K562 (cell line): Measurements from ENCODE around the gene FMO5. TPM values are rescaled to one million over a fixed set of nuclear protein-coding genes. Genes with fewer than 3 reads are reported as not detected.
A peak's percentile ranks its signal among the peaks of the same experiment; 100 is the strongest.

Source experiments
- ATAC-seq: fragments of 200-7000 bp; cut with Tn5 transposase; 3 replicates; pipeline ENCODE4 v1.9.1; 2020; ENCODE audit warnings: moderate library complexity
- BruUV-seq: library from RNA; stranded (reverse); fragments of 400-500 nt; replicated peaks from 2 replicates; lab custom pipeline; 2021; lab: Mats Ljungman, UMichigan
- CTCF ChIA-PET: fragments of 300-600 bp; formaldehyde crosslinking; extraction: SDS; loops from one replicate; lab custom pipeline; 2021; ENCODE audit warnings: low intra/inter-chr PET ratio; lab: Yijun Ruan, JAX
- POLR2A ChIA-PET: fragments of 300-600, 350-650 bp; sonication (Branson Sonifier 250); formaldehyde crosslinking; extraction: SDS; loops from one replicate; lab custom pipeline; 2021; ENCODE audit warnings: antibody characterized with exemption, inconsistent platforms; lab: Yijun Ruan, JAX
- DNase-seq, 4 experiments: peaks; one replicate each; pipeline versions ENCODE4 v3.0.0 to v3.0.0-alpha.2; 2011 to 2018; ENCODE audit warnings: low spot score in 3 of 4, mixed read lengths in 3 of 4; ENCODE audit errors: extremely low read depth in 1 of 4
- FAIRE-seq: peaks from 2 replicates; lab custom pipeline; 2011; peaks lifted over from hg19 to GRCh38; lab: Jason Lieb, UNC
- H2AFZ ChIP-seq: 2 replicates; pipeline ENCODE4 v1.6.0; 2011; ENCODE audit warnings: low read depth, low read length, control low read depth, inconsistent platforms
- H3K27ac ChIP-seq: fragments of 200-600 bp; 3 replicates; pipeline ENCODE4 v1.8.0; 2011; ENCODE audit warnings: low read depth, mild to moderate bottlenecking, control low read depth, inconsistent platforms, low read length, moderate library complexity, mixed read lengths; ENCODE audit errors: extremely low read depth
- H3K27me3 ChIP-seq, 2 experiments: fragments of 300-600 bp in 1 of 2; 2 replicates in 1 of 2; 3 replicates in 1 of 2; pipeline versions ENCODE4 v1.6.0 to v1.8.0; 2011; ENCODE audit warnings: inconsistent platforms in 2 of 2, low read length in 2 of 2, mild to moderate bottlenecking in 1 of 2, mixed read lengths in 1 of 2, moderate library complexity in 1 of 2; ENCODE audit not compliant: control insufficient read depth in 2 of 2, insufficient read depth in 2 of 2
- H3K36me3 ChIP-seq: fragments of 300-600 bp; 3 replicates; pipeline ENCODE4 v1.8.0; 2011; ENCODE audit warnings: mild to moderate bottlenecking, low read length, inconsistent platforms; ENCODE audit not compliant: control insufficient read depth, insufficient read depth
- H3K4me1 ChIP-seq, 2 experiments: fragments of 200-600 bp in 1 of 2; replicated peaks in 1 of 2; 2 replicates in 1 of 2; 3 replicates in 1 of 2; pipeline versions ENCODE4 v1.5.1 to v1.8.0; 2011; ENCODE audit warnings: inconsistent platforms in 2 of 2, low read length in 2 of 2, mild to moderate bottlenecking in 1 of 2, mixed read lengths in 1 of 2, moderate library complexity in 1 of 2; ENCODE audit not compliant: control insufficient read depth in 2 of 2, insufficient read depth in 2 of 2
- H3K4me2 ChIP-seq: 2 replicates; pipeline ENCODE4 v1.6.1; 2011; ENCODE audit warnings: low read length, control low read depth, inconsistent platforms, mixed read lengths; ENCODE audit not compliant: insufficient read depth
- H3K4me3 ChIP-seq: fragments of 200-600 bp; sonication (generic), shearing (Covaris generic); 2 replicates; pipeline ENCODE4 v1.5.1; 2016; ENCODE audit warnings: control low read depth, inconsistent platforms
- H3K79me2 ChIP-seq: fragments of 200-600 bp; 3 replicates; pipeline ENCODE4 v1.8.0; 2011; ENCODE audit warnings: low read length, inconsistent platforms; ENCODE audit not compliant: control insufficient read depth, insufficient read depth
- H3K9ac ChIP-seq, 2 experiments: 2 replicates each; pipeline versions ENCODE4 v1.6.0 to v1.6.1; 2011; ENCODE audit warnings: low read depth in 2 of 2, low read length in 2 of 2, control low read depth in 1 of 2, inconsistent platforms in 1 of 2, mild to moderate bottlenecking in 1 of 2, mixed read lengths in 1 of 2; ENCODE audit not compliant: insufficient read depth in 1 of 2
- H3K9me1 ChIP-seq: one replicate; pipeline ENCODE4 v1.6.0; 2011; ENCODE audit warnings: inconsistent platforms, mild to moderate bottlenecking, low read length, moderate library complexity; ENCODE audit not compliant: control insufficient read depth, insufficient read depth
- H3K9me3 ChIP-seq: replicated peaks from 2 replicates; pipeline ENCODE4 v1.5.1; 2011; ENCODE audit warnings: low read depth, low read length, inconsistent platforms; ENCODE audit not compliant: control insufficient read depth, insufficient read depth
- H4K20me1 ChIP-seq: replicated peaks from 2 replicates; pipeline ENCODE4 v1.6.1; 2011; ENCODE audit warnings: low read length, inconsistent platforms, mixed read lengths; ENCODE audit not compliant: control insufficient read depth, insufficient read depth
- MAFF ChIP-seq: IDR thresholded peaks from 2 replicates; pipeline ENCODE4 v1.6.1; 2012; ENCODE audit warnings: low read length, improper control_type of control experiment
- NFRKB ChIP-seq: fragments of 450-650 bp; IDR thresholded peaks from 2 replicates; pipeline ENCODE4 v1.6.1; 2016; ENCODE audit warnings: low read depth
- ZNF316 ChIP-seq: fragments of 450-650 bp; IDR thresholded peaks from 2 replicates; pipeline ENCODE4 v1.6.1; 2016
- WGBS: fragments of 100-300 bp; shearing (Covaris generic); methylation state at CpG from one replicate; pipeline ENCODE4 v1.1.6; 2016; ENCODE audit warnings: low coverage, mixed read lengths; ENCODE audit not compliant: insufficient coverage; ENCODE audit errors: missing lambda C conversion rate; 5-methylcytosine and 5-hydroxymethylcytosine counted together
- in situ Hi-C: fragments of 300-500 bp; cut with MboI; formaldehyde crosslinking; loops from 4 replicates; pipeline ENCODE4 v1.15.0; 2018; ENCODE audit warnings: inconsistent platforms, mixed read lengths
- intact Hi-C: fragments of 100-400 bp; cut with micrococcal nuclease; formaldehyde crosslinking; loops from 2 replicates; pipeline ENCODE4 v1.14.2; 2022
- polyA plus RNA-seq, 8 experiments: library from polyadenylated mRNA; depleted of rRNA in 4 of 8; stranded (reverse) in 5 of 8; unstranded in 3 of 8; fragments of >200 nt; fragmentation: Nextera tagmentation in 2 of 8; fragmentation: Illumina TruSeq in 1 of 8; extraction: Ambion mirVana in 2 of 8; extraction: Trizol in 1 of 8; gene quantifications; 2 replicates each; pipeline versions ENCODE4 v1.2.1 to v1.2.3, GENCODE V29; 2011 to 2014; ENCODE audit warnings: inconsistent platforms in 1 of 8, missing spikeins in 1 of 8
- total RNA-seq, 7 experiments: library from RNA; depleted of rRNA in 6 of 7; stranded (reverse); fragments of >200 nt in 6 of 7; fragmentation: Illumina TruSeq in 2 of 7; extraction: Trizol in 2 of 7; gene quantifications; 2 replicates each; pipeline versions ENCODE4 v1.2.1 to v1.2.3, GENCODE V29; 2011 to 2021; ENCODE audit warnings: low replicate concordance in 1 of 7
- TF ChIP-seq, protein P1 (sequence below): fragments of 250-450 bp; sonication (Bioruptor Pico); IDR thresholded peaks from 2 replicates; pipeline ENCODE4 v1.9.0; 2021; ENCODE audit warnings: mild to moderate bottlenecking
- TF ChIP-seq, protein P2 (sequence below): sonication (generic); formaldehyde crosslinking; IDR thresholded peaks from 2 replicates; pipeline ENCODE4 v1.8.1; 2023; ENCODE audit warnings: mild to moderate bottlenecking, missing genetic modification reagents

The FMO5 gene
- total and polyA plus RNA-seq, 9 of the 15 experiments (the other 6 are each of a cell fraction or from before 2014, with no cell fraction given), result 0.11 to 0.69 (median 0.19) TPM; not detected in 1

DNA sequence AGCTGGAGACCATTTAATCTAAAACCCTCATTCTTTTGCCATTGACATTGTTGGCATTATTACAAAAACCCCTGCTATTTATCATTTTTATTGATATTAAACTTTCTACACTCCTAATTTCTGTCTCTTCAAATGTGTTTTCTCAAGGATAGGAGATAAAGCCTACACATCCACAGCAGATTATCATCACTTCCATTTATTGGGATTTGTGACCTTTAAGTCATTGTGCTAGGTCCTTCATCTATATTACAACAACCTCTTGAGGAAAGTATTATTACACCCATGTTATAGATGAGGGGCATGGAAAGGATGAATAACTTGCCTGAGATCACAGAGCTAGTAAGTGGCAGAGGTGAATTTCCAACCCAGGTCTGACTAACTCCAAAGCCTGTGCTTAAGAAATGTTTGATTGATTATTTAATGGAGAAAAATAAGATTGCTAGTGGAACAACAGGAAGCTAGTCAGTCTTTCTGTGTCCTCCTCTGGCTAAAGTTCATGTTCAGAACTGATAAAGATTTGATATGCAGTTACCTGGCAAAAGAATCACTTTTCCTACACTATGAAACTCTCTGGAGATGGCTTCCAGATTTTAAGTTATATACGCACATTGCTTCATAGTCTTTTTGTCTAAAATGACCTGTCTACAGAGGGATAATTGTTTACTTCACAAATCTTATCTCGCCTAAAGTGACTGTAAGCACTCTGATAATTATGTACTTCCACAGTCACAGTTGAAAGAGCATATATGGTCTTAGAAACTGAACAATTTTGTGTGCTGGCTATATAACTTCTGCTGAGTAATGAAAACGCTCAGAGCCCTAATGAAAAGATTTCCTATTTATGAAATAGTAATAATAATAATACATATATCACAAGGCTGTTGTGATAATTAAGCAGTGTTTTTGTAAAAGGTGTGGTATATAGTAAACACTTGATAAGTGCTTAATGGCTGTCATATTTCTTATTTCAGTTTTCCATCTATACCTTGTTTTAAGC lies 15.0 kb downstream of the FMO5 start:
- Histone ChIP-seq H3K79me2 (no peaks in the 10 kb centered on the region), H3K9ac (no peak overlapping the region), H3K4me1 (0 out of 5 replicates have a peak, but pooled peaks cover 0 to 3% of the 10 kb centered on the region in 2 experiments), H3K27ac (no peak overlapping the region), H4K20me1 (no peaks in the 10 kb centered on the region), H3K9me3 (no peaks in the 10 kb centered on the region), H3K36me3 (no peaks in the 10 kb centered on the region), H3K4me2 (no peak overlapping the region), H3K9me1 (no peaks in the 10 kb centered on the region), H2AFZ (no peak overlapping the region), H3K27me3 (peaks cover 5 to 8% of the 10 kb centered on the region in 2 experiments; a peak in 4 of 5 replicates), H3K4me3 (no peak overlapping the region)
- no peak for DNase-seq
- intact Hi-C loops (no loop called here), in situ Hi-C loops (no loop called here)
- 0% methylated on average over 3 of the region's 3 CpGs for WGBS
- no TSS peak for BruUV-seq
- 0 out of 2 replicates have a peak, but pooled peaks have one; percentile 9 for TF ChIP-seq ZNF316
- no peak for TF ChIP-seq NFRKB
- TF ChIP-seq MAFF, result peak; percentile 29; the same call in 1 of the 2 replicates
- POLR2A ChIA-PET, result interaction anchor here (0.7 kb wide), 1 partner anchor 9 kb away, joined by 3 read pairs; no protein-coding TSS in a partner anchor
- CTCF ChIA-PET, result no interaction called here
- no peak for ATAC-seq
- FAIRE-seq, result no peak

DNA sequence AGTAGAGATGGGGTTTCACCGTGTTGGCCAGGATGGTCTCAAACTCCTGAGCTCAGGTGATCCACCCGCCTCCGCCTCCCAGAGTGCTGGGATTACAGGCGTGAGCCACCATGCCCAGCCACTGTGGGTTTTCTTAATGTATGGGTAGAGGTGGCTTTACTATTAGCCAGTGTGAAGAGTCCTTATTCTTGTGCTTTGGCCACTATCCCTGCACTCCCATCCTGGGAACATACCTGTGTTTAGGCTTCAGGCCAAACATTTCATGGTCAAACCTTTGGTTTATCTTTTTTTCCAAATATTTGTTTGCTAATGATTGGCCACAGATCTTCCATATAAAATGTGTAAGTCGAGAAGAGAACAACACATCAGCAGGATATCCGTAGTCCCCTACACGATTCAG lies 16.5 kb downstream of the FMO5 start:
- Histone ChIP-seq H3K9me3 (no peaks in the 10 kb centered on the region), H3K27ac (no peak overlapping the region)
- TF ChIP-seq, protein P1, sequence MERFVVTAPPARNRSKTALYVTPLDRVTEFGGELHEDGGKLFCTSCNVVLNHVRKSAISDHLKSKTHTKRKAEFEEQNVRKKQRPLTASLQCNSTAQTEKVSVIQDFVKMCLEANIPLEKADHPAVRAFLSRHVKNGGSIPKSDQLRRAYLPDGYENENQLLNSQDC, result no peak
- TF ChIP-seq, protein P2, sequence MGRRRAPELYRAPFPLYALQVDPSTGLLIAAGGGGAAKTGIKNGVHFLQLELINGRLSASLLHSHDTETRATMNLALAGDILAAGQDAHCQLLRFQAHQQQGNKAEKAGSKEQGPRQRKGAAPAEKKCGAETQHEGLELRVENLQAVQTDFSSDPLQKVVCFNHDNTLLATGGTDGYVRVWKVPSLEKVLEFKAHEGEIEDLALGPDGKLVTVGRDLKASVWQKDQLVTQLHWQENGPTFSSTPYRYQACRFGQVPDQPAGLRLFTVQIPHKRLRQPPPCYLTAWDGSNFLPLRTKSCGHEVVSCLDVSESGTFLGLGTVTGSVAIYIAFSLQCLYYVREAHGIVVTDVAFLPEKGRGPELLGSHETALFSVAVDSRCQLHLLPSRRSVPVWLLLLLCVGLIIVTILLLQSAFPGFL (CRISPR knock-in tag), result no peak
- TF ChIP-seq, all 486 proteins: peak for 0
- FAIRE-seq (no peak), DNase-seq (no peak), ATAC-seq (no peak)
- in situ Hi-C loops, result no loop called here
- POLR2A ChIA-PET, result no interaction called here
- Histone ChIP-seq H3K27me3 (peaks cover 5 to 9% of the 10 kb centered on the region in 2 experiments; a peak in 4 of 5 replicates), H2AFZ (no peak overlapping the region), H3K4me2 (no peak overlapping the region), H3K36me3 (no peaks in the 10 kb centered on the region), H3K4me3 (no peak overlapping the region), H3K9me1 (no peaks in the 10 kb centered on the region), H3K9ac (no peak overlapping the region), H4K20me1 (no peaks in the 10 kb centered on the region), H3K79me2 (no peaks in the 10 kb centered on the region), H3K4me1 (0 out of 5 replicates have a peak, but pooled peaks cover 0 to 3% of the 10 kb centered on the region in 2 experiments)
- 6% methylated on average over 7 of the region's 7 CpGs for WGBS
- BruUV-seq, result no TSS peak
- intact Hi-C loops, result no loop called here
- CTCF ChIA-PET, result no interaction called here
